Stimulated activated CD8-positive, alpha-beta memory T cell treated with anti-CD3 and anti-CD28 coated beads, Interleukin-4, amount 100 ng/mL, for 1 hour (primary cell): Measurements from ENCODE around the gene CHM.
"Not testable (repeated sequence)": the region's sequence is repeated elsewhere in the genome, so short reads cannot be mapped to it uniquely, and the experiment has no call there.

Source experiments
- DNase-seq, 2 donors: peaks; one replicate each; pipeline ENCODE4 v3.0.0-alpha.2; 2020; ENCODE audit warnings: low read depth in 2 of 2, low spot score in 1 of 2

Gene CHM

DNA sequence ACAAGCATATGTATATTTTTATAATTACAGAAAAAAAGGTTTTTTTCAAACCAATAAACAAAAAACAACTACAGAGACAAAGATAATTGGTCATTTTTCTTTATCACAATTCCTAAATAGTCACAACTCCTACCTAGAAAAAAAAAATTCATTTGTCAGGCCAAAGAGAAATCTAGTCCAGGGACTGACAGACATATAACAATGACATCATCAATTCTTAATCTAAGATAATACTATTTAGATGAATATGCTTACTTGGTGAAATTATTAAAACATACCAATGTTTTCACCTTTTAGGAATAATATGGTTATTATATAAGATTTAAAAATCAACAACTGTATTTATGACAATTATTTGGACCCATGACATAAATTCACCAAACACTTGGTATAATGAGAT is 48.4 kb downstream of the CHM start:
- no peak for DNase-seq

DNA sequence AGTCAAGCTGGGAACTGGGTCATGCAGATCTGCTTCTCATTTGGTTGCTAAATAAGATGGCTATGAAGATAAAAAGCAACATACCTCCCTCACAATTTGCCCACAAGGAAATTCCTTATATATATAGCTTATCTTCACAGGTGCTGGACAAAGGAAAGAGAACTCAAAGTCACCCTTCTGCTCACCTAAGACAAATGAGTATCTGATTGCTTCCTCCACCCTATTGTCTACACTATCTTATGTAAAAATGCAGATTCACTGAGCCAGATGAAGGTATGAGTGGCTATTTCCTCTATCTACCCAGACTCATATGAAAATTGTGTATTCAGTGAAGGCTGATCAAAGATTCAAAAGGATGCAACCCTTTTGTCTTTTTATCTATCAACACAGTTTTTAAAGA is 50.8 kb downstream of the CHM start:
- DNase-seq = no peak

DNA sequence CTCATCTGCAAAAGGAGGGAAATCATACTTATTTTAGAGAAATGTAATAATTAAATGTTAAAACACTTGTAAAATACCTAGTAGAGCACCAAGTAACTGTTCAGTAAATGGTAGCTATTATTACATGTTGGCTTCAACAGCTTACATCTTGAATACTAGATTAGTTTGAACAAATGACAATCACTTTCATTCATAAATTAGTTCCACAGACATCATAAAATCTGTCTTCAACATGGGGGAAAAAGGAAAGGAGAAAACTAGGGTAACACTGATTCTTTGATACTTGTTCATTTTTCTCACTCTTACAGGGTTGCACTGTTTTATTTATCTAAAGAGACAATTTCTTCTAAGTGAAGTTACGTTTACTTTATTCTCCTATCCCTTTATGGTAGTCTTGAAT is 51.7 kb downstream of the CHM start:
- DNase-seq = no peak

DNA sequence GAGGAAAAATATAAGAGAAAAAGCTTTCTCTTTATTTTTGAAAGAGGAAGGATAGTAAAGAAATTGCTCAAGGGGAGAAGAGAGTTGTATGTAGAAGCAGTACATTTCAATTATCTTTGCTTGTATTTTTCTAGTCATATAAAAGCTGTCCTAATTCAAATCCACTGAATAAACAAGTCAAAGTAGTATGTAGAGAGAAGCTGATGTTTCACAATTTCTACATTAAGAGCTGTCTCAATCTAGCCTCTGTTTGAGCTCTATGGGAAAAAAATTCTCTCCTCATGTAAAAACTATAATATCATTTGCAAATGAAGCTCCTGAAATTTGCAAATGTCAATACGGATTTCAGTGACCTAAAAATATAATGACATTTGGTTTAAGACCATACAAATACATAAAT is 52.6 kb downstream of the CHM start:
- DNase-seq = no peak

DNA sequence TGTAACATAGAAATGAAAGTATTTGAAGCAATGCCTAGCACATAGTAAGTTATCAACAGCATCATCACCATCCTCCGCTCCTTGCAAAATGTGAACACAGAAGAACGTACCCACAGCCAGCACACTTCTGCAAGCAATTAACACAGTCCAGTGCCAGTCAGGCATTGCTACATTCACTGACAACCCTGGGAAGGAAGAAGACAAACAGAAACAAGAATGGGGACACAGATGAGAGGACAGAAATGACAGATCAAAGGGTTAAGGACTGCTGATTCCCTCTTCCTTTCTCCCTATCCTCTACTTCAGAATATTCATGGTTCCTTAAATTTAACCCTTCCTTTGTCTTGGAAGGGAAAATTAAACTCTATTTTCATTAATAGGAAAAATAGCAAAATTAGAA is 53.1 kb downstream of the CHM start:
- no peak for DNase-seq

DNA sequence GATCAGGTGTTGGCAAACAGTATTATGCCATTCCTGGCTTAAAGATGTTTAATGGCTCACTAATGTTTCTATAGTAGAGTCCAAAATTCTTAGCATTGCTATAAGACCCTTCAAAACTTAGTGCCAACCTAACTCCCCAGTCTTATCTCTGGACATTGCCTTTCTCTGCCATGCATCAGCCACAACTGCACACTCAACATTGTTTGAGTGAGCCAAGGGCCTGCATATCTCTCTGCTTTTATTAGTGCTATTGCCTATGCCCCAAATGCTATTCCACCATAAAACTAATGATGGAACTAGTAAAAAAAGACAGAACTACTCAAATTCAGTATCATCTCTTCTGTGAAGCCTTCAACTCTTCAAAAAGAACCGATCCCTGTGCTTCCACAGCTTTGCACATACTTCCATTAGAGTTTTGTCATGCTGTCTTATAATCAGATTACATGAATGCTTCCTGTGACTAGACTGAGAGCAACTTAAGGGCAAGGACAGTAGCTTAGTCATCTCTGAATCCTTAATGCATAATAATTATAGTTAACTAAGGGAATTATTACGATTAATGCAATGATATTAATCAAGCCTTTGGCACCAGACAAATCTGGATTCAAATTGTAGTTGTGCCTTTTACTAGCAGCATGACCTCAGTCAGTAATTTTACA is 53.7 kb downstream of the CHM start:
- DNase-seq = no peak

DNA sequence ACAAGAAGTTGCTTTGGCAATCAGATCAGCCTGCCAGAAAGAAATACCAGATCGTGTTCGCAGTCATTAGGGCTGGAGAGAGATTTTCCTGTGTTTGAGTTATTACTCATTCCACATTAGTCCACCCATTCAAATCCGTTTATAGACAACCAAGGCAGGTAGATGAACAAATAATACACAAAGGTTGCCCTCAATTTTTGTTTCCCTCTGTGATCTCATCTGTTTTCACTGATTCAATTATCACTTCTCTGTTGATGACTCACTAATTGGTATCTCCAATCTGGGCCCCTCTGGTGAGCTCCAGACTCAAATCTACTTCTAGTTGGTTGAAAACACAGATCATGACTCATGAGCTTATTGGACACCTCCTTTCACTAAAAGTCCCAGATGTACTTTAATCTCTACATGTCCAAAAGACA is 54.5 kb downstream of the CHM start:
- DNase-seq = no peak

DNA sequence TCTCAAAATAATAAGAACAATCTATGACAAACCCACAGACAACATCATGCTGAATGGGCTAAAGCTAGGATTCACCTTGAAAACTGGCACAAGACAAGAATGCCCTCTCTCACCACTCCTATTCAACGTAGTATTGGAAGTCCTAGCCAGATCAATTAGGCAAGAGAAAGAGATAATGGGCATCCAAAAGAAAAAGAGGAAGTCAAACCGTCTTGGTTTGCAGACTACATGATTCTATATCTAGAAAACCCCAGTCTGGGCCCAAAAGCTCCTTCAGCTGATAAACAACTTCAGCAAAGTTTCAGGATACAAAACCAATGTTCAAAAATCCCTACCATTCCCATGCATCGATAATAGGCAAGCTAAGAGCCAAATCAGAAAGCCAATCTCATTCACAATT is 59.0 kb downstream of the CHM start:
- no peak for DNase-seq

DNA sequence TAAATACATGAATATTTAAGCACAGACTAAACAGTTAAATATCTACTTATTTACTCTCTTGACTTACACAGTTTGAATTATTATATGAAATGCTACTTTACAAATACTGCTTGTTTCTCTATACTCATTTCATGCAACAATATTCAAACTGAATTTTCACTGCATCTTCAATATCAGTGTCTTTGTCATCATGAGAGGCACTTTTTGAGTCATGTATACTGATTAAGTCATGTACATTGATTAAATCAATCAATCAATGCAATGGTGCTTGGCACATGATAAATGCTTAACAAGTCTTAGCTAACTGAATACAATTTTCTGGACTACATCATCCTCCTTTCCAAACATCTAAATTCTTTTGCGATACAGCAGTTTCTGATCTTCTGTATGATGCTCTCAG is 67.1 kb downstream of the CHM start:
- DNase-seq = no peak

DNA sequence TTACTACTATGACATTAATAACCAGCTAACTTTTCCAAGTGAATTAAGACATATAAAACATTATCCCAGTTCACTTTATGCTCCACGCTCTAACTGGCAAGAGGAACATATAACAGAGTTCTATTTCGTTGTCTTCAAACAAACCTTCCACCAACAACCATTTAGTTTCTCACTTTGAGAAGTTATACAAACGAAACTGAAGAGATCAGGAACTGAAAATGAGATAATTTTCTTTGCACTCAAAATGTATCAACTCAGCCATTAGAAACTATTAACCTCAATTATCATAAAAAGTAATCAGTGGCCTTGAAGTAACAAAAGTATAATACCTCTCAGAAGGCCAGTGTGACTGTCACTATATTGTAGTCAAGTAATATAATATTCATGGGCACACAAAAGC is 70.1 kb downstream of the CHM start:
- DNase-seq = no peak

DNA sequence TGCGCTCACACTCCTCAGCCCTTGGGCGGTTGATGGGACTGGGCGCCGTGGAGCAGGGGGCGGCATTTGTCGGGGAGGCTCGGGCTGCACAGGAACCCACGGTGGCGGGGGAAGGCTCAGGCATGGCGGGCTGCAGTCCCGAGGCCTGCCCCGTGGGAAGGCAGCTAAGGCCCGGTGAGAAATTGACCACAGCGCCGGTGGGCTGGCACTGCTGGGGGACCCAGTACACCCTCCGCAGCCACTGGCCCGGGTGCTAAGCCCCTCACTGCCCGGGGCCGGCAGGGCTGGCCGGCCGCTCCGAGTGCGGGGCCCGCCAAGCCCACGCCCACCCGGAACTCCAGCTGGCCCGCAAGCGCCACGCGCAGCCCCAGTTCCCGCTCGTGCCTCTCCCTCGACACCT is 75.0 kb downstream of the CHM start:
- not testable (repeated sequence) for DNase-seq

DNA sequence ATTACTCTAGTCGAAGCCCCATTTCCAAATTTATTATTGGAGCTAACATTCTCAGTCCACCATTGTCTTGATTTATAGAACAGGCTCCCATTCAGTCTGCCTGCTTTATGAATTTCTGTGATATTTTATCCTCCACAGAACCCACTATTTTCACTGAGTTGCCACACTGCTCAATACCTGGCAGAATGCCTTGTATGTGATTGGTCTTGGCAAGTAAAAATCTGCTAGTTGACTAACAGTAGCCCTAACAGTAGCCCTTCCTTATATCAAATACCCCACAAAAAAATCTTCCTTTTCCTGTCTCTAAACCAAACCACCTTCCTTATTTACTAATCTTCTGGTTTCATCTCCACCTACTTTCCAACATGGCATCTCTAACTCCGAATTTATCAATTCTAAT is 82.6 kb downstream of the CHM start:
- no peak for DNase-seq

DNA sequence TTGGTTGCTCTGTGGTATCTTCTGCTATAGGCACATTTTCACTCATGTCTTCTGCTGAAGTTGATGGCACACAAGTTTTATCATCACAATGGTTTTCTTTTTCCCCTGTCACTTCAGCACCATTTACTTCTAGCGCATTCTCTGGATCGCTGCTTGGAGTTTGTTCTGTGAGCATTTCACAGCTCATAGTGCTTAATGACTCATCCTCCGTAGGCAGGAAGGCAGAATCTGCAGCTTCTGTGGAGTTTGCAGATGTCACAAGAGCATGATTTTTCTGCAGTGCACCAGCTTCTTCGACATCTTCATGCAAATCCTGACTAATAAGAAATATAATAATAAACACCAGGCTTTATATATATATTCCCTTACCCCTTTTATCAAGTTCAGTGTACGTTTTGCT is 83.6 kb downstream of the CHM start:
- no peak for DNase-seq

DNA sequence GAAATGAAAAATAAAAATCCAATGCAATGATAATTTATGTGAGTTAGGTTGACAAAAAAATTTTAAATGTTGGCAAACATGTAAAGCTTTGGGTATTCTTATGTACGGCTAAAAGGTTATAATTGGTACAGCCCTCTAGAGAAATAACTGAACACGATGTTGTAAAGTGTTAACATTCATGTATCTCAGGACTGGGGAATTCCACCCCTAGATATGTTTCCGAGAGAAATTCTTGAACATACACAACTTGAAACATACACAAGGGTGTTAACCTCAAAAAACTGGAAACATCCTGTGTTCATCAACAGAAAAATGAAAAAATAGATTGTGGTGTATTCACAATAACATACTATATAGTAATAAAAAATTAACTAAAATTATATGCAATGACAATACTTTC is 91.8 kb downstream of the CHM start:
- no peak for DNase-seq

DNA sequence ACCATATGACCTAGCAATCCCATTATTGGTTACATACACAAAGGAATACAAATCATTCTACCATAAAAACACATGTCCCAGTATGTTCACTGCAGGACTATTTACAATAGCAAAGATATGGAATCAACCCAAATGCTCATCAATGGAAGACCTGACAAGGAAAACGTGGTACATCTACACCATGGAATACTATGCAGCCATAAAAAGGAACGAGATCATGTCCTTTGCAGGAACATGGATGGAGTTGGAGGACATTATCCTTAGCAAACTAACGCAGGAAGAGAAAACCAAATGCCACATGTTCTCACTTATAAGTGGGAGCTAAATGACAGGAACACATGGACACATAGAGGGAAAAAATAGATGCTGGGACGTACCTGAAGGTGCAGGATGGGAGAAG is 102.6 kb downstream of the CHM start:
- not testable (repeated sequence) for DNase-seq

DNA sequence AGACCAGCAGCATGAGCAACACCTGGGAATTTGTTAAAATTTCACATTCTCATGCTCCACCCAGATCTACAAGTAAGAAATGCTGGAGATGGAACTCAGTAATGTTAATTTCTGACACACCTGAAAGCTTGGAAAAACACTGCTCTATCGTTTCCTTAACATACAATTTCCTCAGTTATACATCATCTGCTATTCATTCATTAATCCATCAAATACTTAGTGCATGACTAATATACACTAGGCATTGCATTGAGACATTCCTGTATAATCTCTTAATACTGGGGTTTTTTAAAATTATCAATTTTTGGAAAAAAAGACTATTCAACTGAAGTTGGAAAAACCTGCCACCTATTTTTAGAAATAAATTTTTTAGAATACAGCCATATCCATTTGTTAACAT is 106.1 kb downstream of the CHM start:
- DNase-seq = no peak

DNA sequence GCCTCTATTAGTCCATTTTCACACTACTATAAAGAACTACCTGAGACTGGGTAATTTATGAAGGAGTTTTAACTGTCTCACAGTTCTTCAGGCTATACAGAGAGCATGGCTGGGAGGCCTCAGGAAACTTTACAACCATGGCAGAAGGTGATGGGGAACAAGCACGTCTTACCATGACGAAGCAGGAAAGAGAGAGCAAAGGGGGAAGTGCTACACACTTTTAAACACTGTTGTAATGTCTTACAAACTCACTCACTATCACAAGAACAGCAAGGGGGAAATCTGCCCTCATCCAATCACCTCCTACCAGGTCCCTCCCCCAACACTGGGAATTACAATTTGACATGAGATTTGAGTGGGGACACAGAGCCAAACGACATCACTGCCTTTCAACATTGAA is 107.4 kb downstream of the CHM start:
- not testable (repeated sequence) for DNase-seq

DNA sequence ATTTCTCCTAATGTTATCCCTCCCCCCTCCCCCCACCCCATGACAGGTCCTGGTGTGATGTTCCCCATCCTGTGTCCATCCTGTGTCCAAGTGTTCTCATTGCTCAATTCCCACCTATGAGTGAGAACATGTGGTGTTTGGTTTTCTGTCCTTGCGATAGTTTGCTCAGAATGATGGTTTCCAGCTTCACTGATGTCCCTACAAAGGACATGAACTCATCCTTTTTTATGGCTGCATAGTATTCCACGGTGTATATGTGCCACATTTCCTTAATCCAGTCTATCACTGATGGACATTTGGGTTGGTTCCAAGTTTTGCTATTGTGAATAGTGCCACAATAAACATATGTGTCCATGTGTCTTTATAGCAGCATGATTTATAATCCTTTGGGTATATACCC is 113.0 kb downstream of the CHM start:
- not testable (repeated sequence) for DNase-seq

DNA sequence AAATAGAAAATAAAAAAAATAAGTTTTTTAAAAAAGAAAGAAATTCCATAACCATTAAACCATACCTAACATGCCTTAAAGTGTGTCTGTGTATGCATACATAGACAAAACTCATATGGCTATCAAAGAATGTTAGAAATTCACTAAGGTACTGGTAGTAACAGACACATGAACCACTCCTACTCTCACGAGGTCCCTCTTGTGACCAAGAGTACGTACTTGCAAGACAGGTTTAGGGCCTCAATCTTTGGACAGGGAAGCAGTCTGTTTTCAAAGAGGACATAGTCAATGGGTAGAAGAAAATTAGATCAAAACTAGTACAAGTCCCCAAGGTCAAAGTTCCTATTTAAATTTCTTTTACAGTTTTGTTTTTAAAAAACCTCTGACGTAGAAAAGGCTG is 117.3 kb downstream of the CHM start:
- no peak for DNase-seq

DNA sequence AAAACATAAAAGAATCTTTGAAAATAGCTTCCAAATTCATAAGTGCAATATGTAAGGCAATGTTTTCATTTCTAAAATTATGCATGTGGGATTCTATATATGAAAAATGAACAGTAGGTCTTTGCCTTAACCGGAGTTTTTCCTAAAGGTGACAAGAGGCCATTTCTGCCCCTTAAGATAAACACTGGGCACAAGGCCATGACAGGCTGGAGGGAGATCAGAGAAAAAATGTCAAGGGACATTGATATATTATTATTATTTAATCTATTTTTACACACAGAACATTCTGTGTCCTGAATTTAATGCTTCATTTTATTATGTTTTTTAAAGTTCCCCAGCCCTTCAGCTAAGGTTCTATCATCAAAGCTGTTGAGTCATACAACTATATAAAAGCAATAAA is 118.8 kb downstream of the CHM start:
- DNase-seq = no peak

DNA sequence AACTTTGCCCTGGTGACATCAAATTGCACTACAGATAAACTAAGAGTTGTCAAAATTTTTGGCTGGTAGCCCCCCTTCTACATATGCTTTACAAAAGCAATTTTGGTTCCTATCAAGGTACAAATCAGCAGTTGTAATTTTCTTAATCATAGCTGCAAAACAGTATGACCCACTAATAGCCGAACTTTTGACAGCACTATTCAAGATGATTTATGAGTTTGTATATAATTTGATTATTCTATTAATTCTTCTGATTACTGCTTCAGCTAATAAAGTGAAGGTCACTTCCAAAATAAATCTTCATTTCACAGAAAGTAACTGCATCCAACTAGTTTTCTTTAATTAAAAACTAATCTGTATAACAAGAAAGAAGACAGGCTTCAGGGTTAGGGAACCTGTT is 119.6 kb downstream of the CHM start:
- DNase-seq = no peak

DNA sequence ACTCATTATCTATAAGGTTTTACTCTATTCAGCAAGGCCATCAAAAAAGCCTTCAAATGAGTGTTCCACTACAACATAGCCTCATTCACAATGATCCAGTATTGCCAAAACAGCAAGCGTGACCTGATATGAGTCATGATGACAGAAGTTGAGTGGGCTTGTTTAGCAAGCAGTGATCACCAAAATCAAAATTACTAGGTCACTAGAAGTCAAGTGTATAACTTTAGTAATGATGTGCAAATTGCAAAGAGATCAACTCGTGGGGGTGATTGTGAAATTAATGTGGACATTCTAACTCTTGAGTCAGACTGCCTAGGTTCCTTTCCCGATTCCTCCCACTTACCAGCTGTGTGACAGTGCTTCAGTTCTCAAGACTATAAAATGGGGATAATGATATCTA is 124.5 kb downstream of the CHM start:
- no peak for DNase-seq

DNA sequence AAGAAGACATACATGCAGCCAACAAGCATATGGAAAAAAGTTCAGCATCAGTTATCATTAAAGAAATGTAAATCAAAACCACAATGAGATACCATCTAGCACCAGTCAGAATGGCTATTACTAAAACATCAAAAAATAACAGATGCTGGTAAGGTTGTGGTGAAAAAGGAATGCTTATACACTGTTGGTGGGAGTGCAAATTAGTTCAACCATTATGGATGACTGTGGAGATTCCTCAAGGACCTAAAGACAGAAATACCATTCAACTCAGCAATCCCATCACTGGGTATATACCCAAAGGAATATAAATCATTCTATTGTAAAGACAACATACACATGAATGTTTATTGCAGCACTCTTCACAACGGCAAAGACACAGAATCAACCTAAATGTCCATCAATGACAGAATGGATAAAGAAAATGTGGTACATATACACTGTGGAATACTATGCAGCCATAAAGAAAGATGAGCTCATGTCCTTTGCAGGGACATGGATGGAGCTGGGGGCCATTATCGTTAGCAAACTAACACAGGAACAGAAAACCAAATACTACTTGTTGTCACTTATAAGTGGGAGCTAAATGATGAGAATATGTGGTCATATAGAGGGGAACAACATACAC is 130.6 kb downstream of the CHM start:
- DNase-seq = not testable (repeated sequence)
